Measurements from ENCODE around the gene SMIM24. TPM values are rescaled to one million over a fixed set of nuclear protein-coding genes. Genes with fewer than 3 reads are reported as not detected.
"Not testable (repeated sequence)": the region's sequence is repeated elsewhere in the genome, so short reads cannot be mapped to it uniquely, and the experiment has no call there.

Gene SMIM24
- total RNA-seq, 1 donor from 2014 or later = not detected

- H3K27me3 Mint-ChIP-seq (ENCODE audit: unreplicated experiment) = peaks cover 7% of the 10 kb centered on the region
- no peak for TF ChIP-seq CTCF (IDR thresholded peaks at IDR 0.05; ENCODE audit: partially characterized antibody, unreplicated experiment)
- no peak for DNase-seq
- H3K27ac Mint-ChIP-seq (ENCODE audit: unreplicated experiment) = no peak overlapping the region
- H3K4me3 Mint-ChIP-seq (ENCODE audit: unreplicated experiment) = no peak overlapping the region
- no peaks in the 10 kb centered on the region for H3K36me3 Mint-ChIP-seq (ENCODE audit: unreplicated experiment)
- H3K9me3 Mint-ChIP-seq (ENCODE audit: unreplicated experiment) = peaks cover 4% of the 10 kb centered on the region
- peaks cover 22% of the 10 kb centered on the region for H3K4me1 Mint-ChIP-seq (ENCODE audit: low read depth, unreplicated experiment)
Measured at GRCh38 chr19:3510727-3511126, 30.4 kb upstream of the SMIM24 start.

GRCh38 chr19:3509566-3509989 lies 29.3 kb upstream of the SMIM24 start:
- peaks cover 4% of the 10 kb centered on the region for H3K9me3 Mint-ChIP-seq (ENCODE audit: unreplicated experiment)
- H3K4me1 Mint-ChIP-seq (ENCODE audit: low read depth, unreplicated experiment) = peaks cover 19% of the 10 kb centered on the region
- H3K4me3 Mint-ChIP-seq (ENCODE audit: unreplicated experiment) = peak overlapping the region; percentile 34
- TF ChIP-seq CTCF (IDR thresholded peaks at IDR 0.05; ENCODE audit: partially characterized antibody, unreplicated experiment) = no peak
- no peak overlapping the region for H3K27ac Mint-ChIP-seq (ENCODE audit: unreplicated experiment)
- H3K36me3 Mint-ChIP-seq (ENCODE audit: unreplicated experiment) = no peaks in the 10 kb centered on the region
- no peak for DNase-seq
- peaks cover 7% of the 10 kb centered on the region for H3K27me3 Mint-ChIP-seq (ENCODE audit: unreplicated experiment)

- Mint-ChIP-seq H3K4me3 (ENCODE audit: unreplicated experiment) (peak overlapping the region; percentile 65), H3K36me3 (ENCODE audit: unreplicated experiment) (no peaks in the 10 kb centered on the region), H3K9me3 (ENCODE audit: unreplicated experiment) (peaks cover 4% of the 10 kb centered on the region), H3K27me3 (ENCODE audit: unreplicated experiment) (peaks cover 7% of the 10 kb centered on the region), H3K4me1 (ENCODE audit: low read depth, unreplicated experiment) (peaks cover 15% of the 10 kb centered on the region), H3K27ac (ENCODE audit: unreplicated experiment) (no peak overlapping the region)
- no peak for DNase-seq
- no peak for TF ChIP-seq CTCF (IDR thresholded peaks at IDR 0.05; ENCODE audit: partially characterized antibody, unreplicated experiment)
Measured at GRCh38 chr19:3508771-3509535, 28.6 kb upstream of the SMIM24 start.

- DNase-seq; H3K27ac Mint-ChIP-seq (ENCODE audit: unreplicated experiment); H3K9me3 Mint-ChIP-seq (ENCODE audit: unreplicated experiment); H3K36me3 Mint-ChIP-seq (ENCODE audit: unreplicated experiment); H3K27me3 Mint-ChIP-seq (ENCODE audit: unreplicated experiment): not testable (repeated sequence)
- Mint-ChIP-seq H3K4me1 (ENCODE audit: low read depth, unreplicated experiment) (peaks cover 12% of the 10 kb centered on the region), H3K4me3 (ENCODE audit: unreplicated experiment) (peak overlapping the region; percentile 93)
Measured at GRCh38 chr19:3508121-3508661, 27.9 kb upstream of the SMIM24 start.

- peak overlapping the region; percentile 93 for H3K4me3 Mint-ChIP-seq (ENCODE audit: unreplicated experiment)
- H3K27ac Mint-ChIP-seq (ENCODE audit: unreplicated experiment) = peak overlapping the region; percentile 79
- DNase-seq = peak; percentile 40
- H3K27me3 Mint-ChIP-seq (ENCODE audit: unreplicated experiment) = peaks cover 7% of the 10 kb centered on the region
- H3K36me3 Mint-ChIP-seq (ENCODE audit: unreplicated experiment) = no peaks in the 10 kb centered on the region
- peaks cover 5% of the 10 kb centered on the region for H3K9me3 Mint-ChIP-seq (ENCODE audit: unreplicated experiment)
- TF ChIP-seq CTCF (IDR thresholded peaks at IDR 0.05; ENCODE audit: partially characterized antibody, unreplicated experiment) = no peak
- peaks cover 10% of the 10 kb centered on the region for H3K4me1 Mint-ChIP-seq (ENCODE audit: low read depth, unreplicated experiment)
Measured at GRCh38 chr19:3507371-3508120, 27.2 kb upstream of the SMIM24 start.

All from glutamatergic neuron (in vitro differentiated cells).